AG04450 (cell line): ENCODE results near the gene POLR3E. TPM values are rescaled to one million over a fixed set of nuclear protein-coding genes. Genes with fewer than 3 reads are reported as not detected.
"Not testable (repeated sequence)": the region's sequence is repeated elsewhere in the genome, so short reads cannot be mapped to it uniquely, and the experiment has no call there.

Experiments
- CTCF ChIA-PET: fragments of 300-600, 350-600 bp; formaldehyde crosslinking; extraction: SDS; loops from one replicate; lab custom pipeline; 2022; ENCODE audit warnings: antibody characterized with exemption, inconsistent platforms; lab: Charles Lee
- POLR2A ChIA-PET: fragments of 350-600 bp; formaldehyde crosslinking; extraction: SDS; loops from one replicate; lab custom pipeline; 2021; ENCODE audit warnings: antibody characterized with exemption, inconsistent platforms; lab: Yijun Ruan, JAX
- DNase-seq: peaks from one replicate; pipeline ENCODE4 v3.0.0-alpha.2; 2011; ENCODE audit warnings: low read depth, low spot score
- H3K27ac ChIP-seq: one replicate; pipeline ENCODE4 v1.5.1; 2012; ENCODE audit warnings: low read depth, low read length, control low read depth
- H3K27me3 ChIP-seq: one replicate; pipeline ENCODE4 v1.6.0; 2012; ENCODE audit warnings: low read length; ENCODE audit not compliant: control insufficient read depth, insufficient read depth
- H3K4me3 ChIP-seq: 2 replicates; pipeline ENCODE4 v1.5.1; 2011; ENCODE audit warnings: mild to moderate bottlenecking, low read depth, low read length, control low read depth
- H3K9me3 ChIP-seq: 2 replicates; pipeline ENCODE4 v1.5.1; 2012; ENCODE audit warnings: low read length; ENCODE audit not compliant: control insufficient read depth, insufficient read depth
- polyA plus RNA-seq: library from polyadenylated mRNA; depleted of rRNA; stranded (reverse); fragments of >200 nt; gene quantifications from 2 replicates; pipeline ENCODE4 v1.2.3, GENCODE V29; 2011
- TF ChIP-seq, protein P1 (sequence below): IDR thresholded peaks from 2 replicates; pipeline ENCODE4 v1.5.1; 2011; ENCODE audit warnings: low read depth, low read length, control low read depth, inconsistent platforms

The POLR3E gene
- polyA plus RNA-seq, 1 experiment: 32.0 TPM

DNA sequence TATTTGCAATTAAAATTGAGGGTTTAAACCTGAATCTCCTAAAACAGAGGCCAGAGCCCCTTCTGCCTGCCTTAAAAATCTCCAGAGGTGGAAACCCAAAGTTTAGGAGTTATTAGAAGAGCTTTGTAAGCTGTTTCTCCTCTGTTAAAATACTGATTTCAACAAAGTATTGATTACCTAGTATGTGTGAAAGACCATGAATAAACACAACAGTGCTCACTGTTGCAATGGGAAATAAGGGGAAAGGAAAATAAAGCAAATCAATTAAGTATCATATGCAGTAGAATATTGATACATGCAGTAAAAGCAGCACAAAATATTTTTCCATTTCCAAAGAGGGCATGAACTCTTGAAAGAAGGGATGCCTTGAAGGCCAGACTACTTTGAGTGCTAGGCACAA is 62.5 kb downstream of the POLR3E start:
- no peak for DNase-seq
- Histone ChIP-seq H3K27ac (no peak overlapping the region), H3K4me3 (no peak overlapping the region), H3K27me3 (no peaks in the 10 kb centered on the region), H3K9me3 (no peaks in the 10 kb centered on the region)
- CTCF ChIA-PET: interaction anchor here (0.9 kb wide), 1 partner anchor 41 kb away, joined by 3 read pairs; no protein-coding TSS in a partner anchor
- POLR2A ChIA-PET: interaction anchor here (0.7 kb wide), 1 partner anchor 28 kb away, joined by 3 read pairs; no protein-coding TSS in a partner anchor
- TF ChIP-seq, protein P1, sequence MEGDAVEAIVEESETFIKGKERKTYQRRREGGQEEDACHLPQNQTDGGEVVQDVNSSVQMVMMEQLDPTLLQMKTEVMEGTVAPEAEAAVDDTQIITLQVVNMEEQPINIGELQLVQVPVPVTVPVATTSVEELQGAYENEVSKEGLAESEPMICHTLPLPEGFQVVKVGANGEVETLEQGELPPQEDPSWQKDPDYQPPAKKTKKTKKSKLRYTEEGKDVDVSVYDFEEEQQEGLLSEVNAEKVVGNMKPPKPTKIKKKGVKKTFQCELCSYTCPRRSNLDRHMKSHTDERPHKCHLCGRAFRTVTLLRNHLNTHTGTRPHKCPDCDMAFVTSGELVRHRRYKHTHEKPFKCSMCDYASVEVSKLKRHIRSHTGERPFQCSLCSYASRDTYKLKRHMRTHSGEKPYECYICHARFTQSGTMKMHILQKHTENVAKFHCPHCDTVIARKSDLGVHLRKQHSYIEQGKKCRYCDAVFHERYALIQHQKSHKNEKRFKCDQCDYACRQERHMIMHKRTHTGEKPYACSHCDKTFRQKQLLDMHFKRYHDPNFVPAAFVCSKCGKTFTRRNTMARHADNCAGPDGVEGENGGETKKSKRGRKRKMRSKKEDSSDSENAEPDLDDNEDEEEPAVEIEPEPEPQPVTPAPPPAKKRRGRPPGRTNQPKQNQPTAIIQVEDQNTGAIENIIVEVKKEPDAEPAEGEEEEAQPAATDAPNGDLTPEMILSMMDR: no peak

DNA sequence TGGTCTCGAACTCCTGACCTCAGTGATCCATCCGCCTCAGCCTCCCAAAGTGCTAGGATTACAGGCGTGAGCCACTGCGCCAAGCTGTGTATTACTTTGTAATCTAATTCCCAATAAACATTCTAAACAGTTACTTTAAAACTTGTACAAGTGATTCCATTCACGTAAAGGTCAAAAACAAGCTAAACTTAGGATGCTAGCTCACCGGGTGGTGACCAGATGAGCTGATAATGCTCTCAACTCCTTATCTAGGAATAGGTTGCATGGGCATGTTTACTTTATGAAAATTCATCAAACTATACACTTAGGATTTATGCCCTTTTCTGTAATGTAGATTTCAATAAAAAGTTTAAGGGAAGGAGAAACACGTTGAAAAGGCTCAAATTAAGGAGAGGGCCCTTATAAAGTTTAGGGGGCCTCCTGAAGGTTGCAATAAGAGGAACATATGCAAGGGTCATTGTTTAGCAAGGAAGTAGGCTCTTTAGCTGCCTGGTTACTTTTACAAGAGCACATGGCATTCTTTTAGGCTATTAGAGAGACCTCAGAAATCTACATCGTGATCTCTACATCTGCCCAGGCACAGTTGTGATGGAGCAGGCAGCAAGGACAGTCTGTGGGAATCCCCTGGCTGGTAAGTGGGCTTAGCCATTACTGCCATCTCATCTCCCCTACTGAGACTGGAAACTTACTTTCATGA is 63.9 kb downstream of the POLR3E start:
- Histone ChIP-seq H3K4me3 (no peak overlapping the region), H3K27me3 (no peaks in the 10 kb centered on the region), H3K27ac (no peak overlapping the region), H3K9me3 (no peaks in the 10 kb centered on the region)
- no peak for DNase-seq
- CTCF ChIA-PET: interaction anchor here (0.6 to 0.7 kb wide), 2 partner anchors 38 to 49 kb away, joined by 4 to 6 read pairs; no protein-coding TSS in a partner anchor
- POLR2A ChIA-PET: interaction anchor here (0.8 kb wide), 1 partner anchor 27 kb away, joined by 3 read pairs; no protein-coding TSS in a partner anchor
- TF ChIP-seq, protein P1: no peak

DNA sequence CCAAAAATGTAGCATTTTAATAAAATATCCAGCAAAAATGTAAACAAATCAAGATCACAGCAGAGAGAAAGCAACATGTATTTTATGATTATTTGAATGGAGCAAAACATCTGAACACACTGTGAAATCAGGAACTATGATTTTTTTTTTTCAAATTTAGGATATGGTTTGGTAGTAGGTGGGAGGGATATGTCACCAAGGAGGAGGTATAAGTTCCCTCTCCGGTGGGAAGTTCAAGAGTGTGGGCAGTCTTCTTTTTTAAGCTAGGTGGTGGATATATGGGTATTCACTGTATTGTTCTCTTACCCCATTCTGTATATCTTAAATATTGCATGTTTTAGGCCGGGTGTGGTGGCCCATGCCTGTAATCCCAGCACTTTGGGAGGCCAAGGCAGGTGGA is 67.0 kb downstream of the POLR3E start:
- POLR2A ChIA-PET: no interaction called here
- H3K27ac ChIP-seq: no peak overlapping the region
- CTCF ChIA-PET: interaction anchor here (0.5 kb wide), 1 partner anchor 19 kb away, joined by 4 read pairs; no protein-coding TSS in a partner anchor
- TF ChIP-seq, protein P1: no peak
- no peaks in the 10 kb centered on the region for H3K27me3 ChIP-seq
- no peak for DNase-seq
- no peak overlapping the region for H3K4me3 ChIP-seq
- no peaks in the 10 kb centered on the region for H3K9me3 ChIP-seq

DNA sequence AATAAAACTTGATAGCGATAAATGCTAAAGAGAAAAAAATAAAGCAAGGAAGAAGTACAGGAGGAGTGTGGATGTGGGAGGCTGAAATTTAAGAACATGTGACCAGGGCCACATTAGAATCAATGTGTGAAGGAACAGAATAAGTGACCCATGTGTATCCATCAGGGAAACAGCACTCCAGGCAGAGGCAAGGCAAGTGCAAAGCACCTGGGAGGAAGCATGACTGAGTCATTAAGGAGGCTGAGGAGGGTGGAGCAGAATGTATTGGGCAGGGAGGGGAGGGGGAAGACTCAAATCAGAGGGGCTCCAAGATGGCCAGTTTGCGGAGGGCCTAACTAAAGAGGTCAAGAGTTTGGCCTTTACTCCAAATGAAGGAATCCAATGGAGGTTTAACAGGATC is 69.2 kb downstream of the POLR3E start:
- H3K27ac ChIP-seq: no peak overlapping the region
- H3K9me3 ChIP-seq: no peaks in the 10 kb centered on the region
- no peak overlapping the region for H3K4me3 ChIP-seq
- TF ChIP-seq, protein P1: no peak
- ChIA-PET CTCF (no interaction called here), POLR2A (interaction anchor here (0.7 to 1.6 kb wide), 2 partner anchors 12 to 37 kb away, joined by 3 read pairs; no protein-coding TSS in a partner anchor)
- DNase-seq: no peak
- no peaks in the 10 kb centered on the region for H3K27me3 ChIP-seq

DNA sequence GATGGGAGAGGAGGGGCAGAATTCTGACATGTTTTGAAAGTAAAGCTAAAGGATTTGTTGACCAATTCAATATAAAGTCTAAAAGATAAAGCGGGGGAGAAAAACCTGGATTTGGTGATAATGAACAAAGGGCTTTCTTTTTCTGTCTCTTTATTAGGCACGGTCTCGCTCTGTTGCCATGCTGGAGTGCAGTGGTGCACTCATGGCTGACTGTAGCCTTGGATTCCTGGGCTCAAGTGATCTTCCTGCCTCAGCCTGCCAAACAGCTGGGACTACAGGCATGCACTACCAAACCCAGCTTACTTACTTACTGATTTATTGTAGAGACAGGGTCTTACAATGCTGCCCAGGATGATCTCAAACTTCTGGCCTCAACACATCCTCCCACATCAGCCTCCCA is 69.7 kb downstream of the POLR3E start:
- ChIA-PET POLR2A (no interaction called here), CTCF (no interaction called here)
- Histone ChIP-seq H3K9me3 (peaks cover 3% of the 10 kb centered on the region; the same call in 1 of the 2 replicates), H3K27me3 (no peaks in the 10 kb centered on the region), H3K27ac (no peak overlapping the region), H3K4me3 (no peak overlapping the region)
- TF ChIP-seq, protein P1: no peak
- no peak for DNase-seq

DNA sequence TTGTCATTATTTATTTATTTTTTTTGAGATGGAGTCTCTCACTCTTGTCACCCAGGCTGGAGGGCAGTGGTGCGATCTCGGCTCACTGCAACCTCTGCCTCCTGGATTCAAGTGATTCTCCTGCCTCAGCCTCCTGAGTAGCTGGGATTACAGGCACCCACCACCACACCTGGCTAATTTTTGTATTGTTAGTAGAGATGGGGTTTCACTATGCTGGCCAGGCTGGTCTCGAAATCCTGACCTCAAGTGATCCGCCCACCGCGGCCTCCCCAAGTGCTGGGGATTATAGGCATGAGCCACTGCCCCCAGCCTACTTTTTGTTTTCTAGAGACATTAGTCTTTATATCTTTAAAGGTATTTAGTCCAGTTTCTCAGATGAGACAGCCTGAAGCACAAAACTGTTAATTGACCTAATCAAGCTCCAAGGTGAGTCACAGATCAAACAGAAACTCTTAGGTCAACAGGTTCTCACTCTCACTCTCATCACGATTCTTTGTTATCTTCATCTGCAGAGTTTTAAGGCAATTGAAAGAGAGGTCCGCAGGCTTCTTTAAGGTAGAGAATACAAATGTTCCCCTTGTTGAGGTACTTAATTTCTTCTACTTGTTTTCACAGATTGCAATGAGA is 71.1 kb downstream of the POLR3E start:
- H3K9me3 ChIP-seq, CTCF ChIA-PET, H3K27ac ChIP-seq, H3K27me3 ChIP-seq, DNase-seq, POLR2A ChIA-PET, H3K4me3 ChIP-seq: not testable (repeated sequence)
